Smooth muscle cell (in vitro differentiated cells): ENCODE data around the gene IL10RB. TPM values are rescaled to one million over a fixed set of nuclear protein-coding genes. Genes with fewer than 3 reads are reported as not detected.
A peak's percentile ranks its signal among the peaks of the same experiment; 100 is the strongest.

Experiments used
- DNase-seq: peaks from one replicate; lab custom pipeline; 2025; ENCODE audit not compliant: unreplicated experiment; lab: John Stamatoyannopoulos, UW
- H2AFZ ChIP-seq: fragments of 200-600 bp; sonication (generic); 2 replicates; pipeline ENCODE4 v1.6.0; 2016; ENCODE audit warnings: antibody characterized with exemption, low read depth, mild to moderate bottlenecking
- H3F3A ChIP-seq: fragments of 200-600 bp; sonication (generic); 2 replicates; pipeline ENCODE4 v1.6.0; 2017; ENCODE audit warnings: antibody characterized with exemption, low read depth
- H3K27ac ChIP-seq: fragments of 200-600 bp; sonication (generic); 2 replicates; pipeline ENCODE4 v1.5.1; 2016; ENCODE audit warnings: low read depth, mild to moderate bottlenecking
- H3K27me3 ChIP-seq: fragments of 200-600 bp; sonication (generic); 2 replicates; pipeline ENCODE4 v1.6.1; 2016; ENCODE audit warnings: low read depth, mild to moderate bottlenecking
- H3K36me3 ChIP-seq: fragments of 200-600 bp; sonication (generic); 2 replicates; pipeline ENCODE4 v1.5.1; 2016; ENCODE audit warnings: low read depth
- H3K4me1 ChIP-seq: fragments of 200-600 bp; sonication (generic); 2 replicates; pipeline ENCODE4 v1.5.1; 2016; ENCODE audit warnings: low read depth
- H3K4me2 ChIP-seq: fragments of 200-600 bp; sonication (generic); 2 replicates; pipeline ENCODE4 v1.6.0; 2016; ENCODE audit warnings: mild to moderate bottlenecking
- H3K4me3 ChIP-seq: fragments of 200-600 bp; sonication (generic); 2 replicates; pipeline ENCODE4 v1.5.1; 2016; ENCODE audit warnings: mild to moderate bottlenecking
- H3K79me2 ChIP-seq: fragments of 200-600 bp; sonication (generic); 2 replicates; pipeline ENCODE4 v1.6.0; 2016; ENCODE audit warnings: low read depth, mild to moderate bottlenecking
- H3K9ac ChIP-seq: fragments of 200-600 bp; sonication (generic); 2 replicates; pipeline ENCODE4 v1.6.0; 2016; ENCODE audit warnings: low read depth
- H3K9me3 ChIP-seq: fragments of 200-600 bp; sonication (generic); replicated peaks from 2 replicates; pipeline ENCODE4 v1.5.1; 2016; ENCODE audit warnings: low read depth
- H4K20me1 ChIP-seq: fragments of 200-600 bp; sonication (generic); 2 replicates; pipeline ENCODE4 v1.6.0; 2016; ENCODE audit warnings: low read depth
- WGBS: methylation state at CpG from one replicate; pipeline ENCODE4 v1.1.7; 2016; ENCODE audit warnings: low lambda C conversion rate; 5-methylcytosine and 5-hydroxymethylcytosine counted together
- polyA plus RNA-seq: library from polyadenylated mRNA; unstranded; fragments of >200 nt; fragmentation: Nextera tagmentation; extraction: Ambion mirVana; gene quantifications from 2 replicates; pipeline ENCODE4 v1.2.1, GENCODE V29; 2016
- total RNA-seq: library from RNA; depleted of rRNA; stranded (reverse); fragments of >200 nt; gene quantifications from 2 replicates; pipeline ENCODE4 v1.2.3, GENCODE V29; 2014
- TF ChIP-seq, protein P1 (sequence below): fragments of 200-600 bp; sonication (generic); IDR thresholded peaks from 2 replicates; pipeline ENCODE4 v1.5.1; 2017; ENCODE audit warnings: borderline replicate concordance, mild to moderate bottlenecking, antibody characterized with exemption; ENCODE audit not compliant: insufficient read depth, poor library complexity, severe bottlenecking

Gene IL10RB
- total and polyA plus RNA-seq, 2 experiments from 2014 or later: 34.4 to 40.2 TPM

- Histone ChIP-seq H3K4me2 (peak overlapping the region; percentile 21), H3K9me3 (no peaks in the 10 kb centered on the region), H3K4me1 (no peaks in the 10 kb centered on the region), H3K79me2 (no peaks in the 10 kb centered on the region), H3K27ac (no peak overlapping the region), H3F3A (no peaks in the 10 kb centered on the region), H3K27me3 (no peaks in the 10 kb centered on the region), H4K20me1 (no peaks in the 10 kb centered on the region), H2AFZ (no peak overlapping the region), H3K9ac (no peak overlapping the region), H3K4me3 (no peak overlapping the region), H3K36me3 (no peaks in the 10 kb centered on the region)
- DNase-seq: no peak
- WGBS: 46% methylated on average over 11 of the region's 11 CpGs
- TF ChIP-seq, protein P1, sequence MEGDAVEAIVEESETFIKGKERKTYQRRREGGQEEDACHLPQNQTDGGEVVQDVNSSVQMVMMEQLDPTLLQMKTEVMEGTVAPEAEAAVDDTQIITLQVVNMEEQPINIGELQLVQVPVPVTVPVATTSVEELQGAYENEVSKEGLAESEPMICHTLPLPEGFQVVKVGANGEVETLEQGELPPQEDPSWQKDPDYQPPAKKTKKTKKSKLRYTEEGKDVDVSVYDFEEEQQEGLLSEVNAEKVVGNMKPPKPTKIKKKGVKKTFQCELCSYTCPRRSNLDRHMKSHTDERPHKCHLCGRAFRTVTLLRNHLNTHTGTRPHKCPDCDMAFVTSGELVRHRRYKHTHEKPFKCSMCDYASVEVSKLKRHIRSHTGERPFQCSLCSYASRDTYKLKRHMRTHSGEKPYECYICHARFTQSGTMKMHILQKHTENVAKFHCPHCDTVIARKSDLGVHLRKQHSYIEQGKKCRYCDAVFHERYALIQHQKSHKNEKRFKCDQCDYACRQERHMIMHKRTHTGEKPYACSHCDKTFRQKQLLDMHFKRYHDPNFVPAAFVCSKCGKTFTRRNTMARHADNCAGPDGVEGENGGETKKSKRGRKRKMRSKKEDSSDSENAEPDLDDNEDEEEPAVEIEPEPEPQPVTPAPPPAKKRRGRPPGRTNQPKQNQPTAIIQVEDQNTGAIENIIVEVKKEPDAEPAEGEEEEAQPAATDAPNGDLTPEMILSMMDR: no peak
Observed at GRCh38 chr21:33289199-33289819, 23.1 kb downstream of the IL10RB start.

- TF ChIP-seq, protein P1: no peak
- Histone ChIP-seq H3K79me2 (no peaks in the 10 kb centered on the region), H3F3A (no peaks in the 10 kb centered on the region), H3K4me1 (no peaks in the 10 kb centered on the region), H3K27me3 (no peaks in the 10 kb centered on the region), H4K20me1 (no peaks in the 10 kb centered on the region), H3K9me3 (no peaks in the 10 kb centered on the region), H3K27ac (no peak overlapping the region), H2AFZ (no peak overlapping the region), H3K4me2 (no peak overlapping the region), H3K4me3 (no peak overlapping the region), H3K9ac (no peak overlapping the region), H3K36me3 (no peaks in the 10 kb centered on the region)
- no peak for DNase-seq
- WGBS: 98% methylated on average over 11 of the region's 11 CpGs
Observed at GRCh38 chr21:33290441-33290840, 24.3 kb downstream of the IL10RB start.

DNA sequence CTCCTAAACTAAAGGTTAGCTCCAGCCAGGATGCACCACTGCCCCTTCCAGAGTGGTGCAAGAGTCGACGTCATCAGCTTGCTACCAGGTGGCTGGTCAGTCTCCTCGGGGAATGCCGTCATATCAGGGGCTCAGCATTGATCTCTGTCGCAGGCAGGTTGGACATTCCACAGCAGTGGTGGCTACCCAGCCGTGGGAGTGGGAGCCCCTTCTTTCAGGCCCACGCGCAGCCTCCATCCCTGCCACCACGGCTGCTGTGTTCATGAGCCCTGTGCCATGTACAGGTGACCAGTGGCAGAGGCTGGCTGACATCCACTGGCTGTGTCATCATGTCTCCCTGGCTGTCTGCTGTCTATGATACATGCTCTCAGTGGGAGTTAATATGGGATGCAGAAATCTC lies 25.5 kb downstream of the IL10RB start:
- H3F3A ChIP-seq: no peaks in the 10 kb centered on the region
- no peaks in the 10 kb centered on the region for H3K79me2 ChIP-seq
- DNase-seq: no peak
- H3K9ac ChIP-seq: no peak overlapping the region
- no peaks in the 10 kb centered on the region for H3K9me3 ChIP-seq
- no peak overlapping the region for H3K4me2 ChIP-seq
- TF ChIP-seq, protein P1: no peak
- H2AFZ ChIP-seq: no peak overlapping the region
- WGBS: over 99% methylated on average over 9 of the region's 9 CpGs
- no peaks in the 10 kb centered on the region for H4K20me1 ChIP-seq
- H3K36me3 ChIP-seq: no peaks in the 10 kb centered on the region
- no peaks in the 10 kb centered on the region for H3K27me3 ChIP-seq
- no peak overlapping the region for H3K4me3 ChIP-seq
- no peaks in the 10 kb centered on the region for H3K4me1 ChIP-seq
- no peak overlapping the region for H3K27ac ChIP-seq

- Histone ChIP-seq H3K9ac (no peak overlapping the region), H3F3A (no peaks in the 10 kb centered on the region), H3K4me3 (no peak overlapping the region), H3K9me3 (no peaks in the 10 kb centered on the region), H3K36me3 (no peaks in the 10 kb centered on the region), H3K4me2 (no peak overlapping the region), H4K20me1 (no peaks in the 10 kb centered on the region), H2AFZ (no peak overlapping the region), H3K27ac (no peak overlapping the region), H3K27me3 (no peaks in the 10 kb centered on the region), H3K4me1 (no peaks in the 10 kb centered on the region), H3K79me2 (no peaks in the 10 kb centered on the region)
- TF ChIP-seq, protein P1: no peak
- DNase-seq: no peak
- WGBS: 92% methylated on average over 5 of the region's 5 CpGs
Observed at GRCh38 chr21:33292724-33293123, 26.6 kb downstream of the IL10RB start.
